Measurements from ENCODE around the gene MC3R. TPM values are rescaled to one million over a fixed set of nuclear protein-coding genes. Genes with fewer than 3 reads are reported as not detected.

Gene MC3R
- total RNA-seq, 1 donor from 2014 or later = not detected

GRCh38 chr20:56237335-56237734 lies 11.2 kb upstream of the MC3R start:
- DNase-seq (ENCODE audit: low read depth) (no peak), FAIRE-seq (no peak)
- Mint-ChIP-seq H3K4me1 (ENCODE audit: low read depth, unreplicated experiment) (no peaks in the 10 kb centered on the region), H3K27me3 (ENCODE audit: low read depth, unreplicated experiment) (no peaks in the 10 kb centered on the region), H3K27ac (ENCODE audit: unreplicated experiment) (no peak overlapping the region), H3K36me3 (ENCODE audit: low read depth, unreplicated experiment) (no peaks in the 10 kb centered on the region), H3K9me3 (ENCODE audit: unreplicated experiment) (peaks cover 8% of the 10 kb centered on the region), H3K4me3 (ENCODE audit: unreplicated experiment) (no peak overlapping the region)
- Histone ChIP-seq H3K27ac (ENCODE audit: low read depth, low read length) (no peak overlapping the region), H3K9ac (ENCODE audit: low read length) (no peak overlapping the region), H3K27me3 (ENCODE audit: insufficient read depth, low read length) (no peaks in the 10 kb centered on the region), H3K36me3 (ENCODE audit: insufficient read depth, low read length) (no peaks in the 10 kb centered on the region), H3K79me2 (ENCODE audit: insufficient read depth, low read length) (no peaks in the 10 kb centered on the region), H3K4me2 (ENCODE audit: low read length) (no peak overlapping the region), H3K4me3 (ENCODE audit: insufficient read depth, low read depth, low read length) (no peak overlapping the region), H3K9me3 (ENCODE audit: insufficient read depth, low read depth, low read length) (no peaks in the 10 kb centered on the region), H2AFZ (ENCODE audit: low read depth, low read length) (no peak overlapping the region), H3K4me1 (ENCODE audit: insufficient read depth, low read length) (no peaks in the 10 kb centered on the region), H4K20me1 (ENCODE audit: insufficient read depth, low read length) (no peaks in the 10 kb centered on the region)
- TF ChIP-seq EZH2 (IDR thresholded peaks at IDR 0.05; ENCODE audit: insufficient read depth, low read length) (no peak), CTCF (IDR thresholded peaks at IDR 0.05; ENCODE audit: insufficient read depth, low read depth, low read length) (no peak)

GRCh38 chr20:56244259-56244658 lies 4.3 kb upstream of the MC3R start:
- Histone ChIP-seq H3K9ac (ENCODE audit: low read length) (no peak overlapping the region), H3K36me3 (ENCODE audit: insufficient read depth, low read length) (no peaks in the 10 kb centered on the region), H3K79me2 (ENCODE audit: insufficient read depth, low read length) (no peaks in the 10 kb centered on the region), H3K4me2 (ENCODE audit: low read length) (no peak overlapping the region), H3K27me3 (ENCODE audit: insufficient read depth, low read length) (no peaks in the 10 kb centered on the region), H3K27ac (ENCODE audit: low read depth, low read length) (no peak overlapping the region), H3K4me1 (ENCODE audit: insufficient read depth, low read length) (no peaks in the 10 kb centered on the region), H3K4me3 (ENCODE audit: insufficient read depth, low read depth, low read length) (no peak overlapping the region), H2AFZ (ENCODE audit: low read depth, low read length) (no peak overlapping the region), H4K20me1 (ENCODE audit: insufficient read depth, low read length) (no peaks in the 10 kb centered on the region), H3K9me3 (ENCODE audit: insufficient read depth, low read depth, low read length) (no peaks in the 10 kb centered on the region)
- DNase-seq (ENCODE audit: low read depth) (no peak), FAIRE-seq (no peak)
- no peak overlapping the region for H3K27ac Mint-ChIP-seq (ENCODE audit: unreplicated experiment)
- H3K36me3 Mint-ChIP-seq (ENCODE audit: low read depth, unreplicated experiment) = no peaks in the 10 kb centered on the region
- H3K4me1 Mint-ChIP-seq (ENCODE audit: low read depth, unreplicated experiment) = no peaks in the 10 kb centered on the region
- no peak overlapping the region for H3K4me3 Mint-ChIP-seq (ENCODE audit: unreplicated experiment)
- H3K9me3 Mint-ChIP-seq (ENCODE audit: unreplicated experiment) = peaks cover 6% of the 10 kb centered on the region
- H3K27me3 Mint-ChIP-seq (ENCODE audit: low read depth, unreplicated experiment) = peaks cover 2% of the 10 kb centered on the region
- no peak for TF ChIP-seq CTCF (IDR thresholded peaks at IDR 0.05; ENCODE audit: insufficient read depth, low read depth, low read length)

- H3K36me3 Mint-ChIP-seq (ENCODE audit: low read depth, unreplicated experiment) = no peaks in the 10 kb centered on the region
- Histone ChIP-seq H3K9ac (ENCODE audit: low read length) (no peak overlapping the region), H3K27ac (ENCODE audit: low read depth, low read length) (no peak overlapping the region), H3K4me3 (ENCODE audit: insufficient read depth, low read depth, low read length) (no peak overlapping the region), H4K20me1 (ENCODE audit: insufficient read depth, low read length) (no peaks in the 10 kb centered on the region), H3K27me3 (ENCODE audit: insufficient read depth, low read length) (no peaks in the 10 kb centered on the region), H3K4me1 (ENCODE audit: insufficient read depth, low read length) (no peaks in the 10 kb centered on the region), H3K36me3 (ENCODE audit: insufficient read depth, low read length) (no peaks in the 10 kb centered on the region), H3K79me2 (ENCODE audit: insufficient read depth, low read length) (no peaks in the 10 kb centered on the region), H3K9me3 (ENCODE audit: insufficient read depth, low read depth, low read length) (no peaks in the 10 kb centered on the region), H2AFZ (ENCODE audit: low read depth, low read length) (no peak overlapping the region), H3K4me2 (ENCODE audit: low read length) (no peak overlapping the region)
- TF ChIP-seq EZH2 (IDR thresholded peaks at IDR 0.05; ENCODE audit: insufficient read depth, low read length) (no peak), CTCF (IDR thresholded peaks at IDR 0.05; ENCODE audit: insufficient read depth, low read depth, low read length) (no peak)
- no peak overlapping the region for H3K27ac Mint-ChIP-seq (ENCODE audit: unreplicated experiment)
- H3K4me1 Mint-ChIP-seq (ENCODE audit: low read depth, unreplicated experiment) = no peaks in the 10 kb centered on the region
- H3K9me3 Mint-ChIP-seq (ENCODE audit: unreplicated experiment) = peaks cover 9% of the 10 kb centered on the region
- FAIRE-seq (no peak), DNase-seq (ENCODE audit: low read depth) (no peak)
- no peak overlapping the region for H3K4me3 Mint-ChIP-seq (ENCODE audit: unreplicated experiment)
- peaks cover 2% of the 10 kb centered on the region for H3K27me3 Mint-ChIP-seq (ENCODE audit: low read depth, unreplicated experiment)
Measured at GRCh38 chr20:56245761-56246160, 2.8 kb upstream of the MC3R start.
